HG03378 (cell line): ENCODE data around the gene MYOM3.

Source experiments
- ATAC-seq: cut with Tn5 transposase; IDR thresholded peaks from one replicate; pipeline ENCODE4 v1.9.1; 2021; ENCODE audit warnings: mild to moderate bottlenecking, moderate library complexity; ENCODE audit not compliant: unreplicated experiment

Gene MYOM3

DNA sequence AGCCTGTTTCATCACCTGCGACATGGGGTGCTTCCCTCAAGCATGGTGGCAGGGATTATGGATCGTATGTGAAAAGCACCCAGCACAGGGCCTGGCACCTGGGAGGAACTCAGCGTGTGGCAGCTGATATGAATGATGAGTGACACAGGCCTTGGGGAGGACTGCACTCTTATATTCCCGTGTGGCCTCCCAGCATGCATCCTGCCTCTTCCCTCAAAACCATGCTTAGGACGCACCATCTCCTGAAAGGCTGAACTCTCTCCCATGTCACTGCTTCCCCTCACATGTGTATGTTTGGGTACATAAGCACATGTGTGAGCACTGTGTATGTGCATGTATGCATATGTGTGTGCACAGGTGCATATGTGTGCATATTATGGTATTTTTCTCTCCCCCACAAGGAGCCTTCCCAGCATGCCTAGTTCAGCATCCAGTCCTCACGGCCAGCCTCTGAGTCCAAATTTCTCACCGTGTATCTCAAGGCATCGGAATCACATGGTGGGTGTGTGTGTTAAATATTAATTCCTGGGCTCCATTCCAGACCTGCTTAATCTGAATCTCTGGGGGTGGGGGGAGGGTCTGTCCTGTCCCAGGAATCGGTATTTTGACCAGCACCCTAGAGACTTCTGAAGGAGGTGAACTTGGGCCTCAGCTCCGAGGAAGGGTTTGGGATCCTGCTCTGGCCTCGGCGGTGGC is 12.8 kb downstream of the MYOM3 start:
- no peak for ATAC-seq

DNA sequence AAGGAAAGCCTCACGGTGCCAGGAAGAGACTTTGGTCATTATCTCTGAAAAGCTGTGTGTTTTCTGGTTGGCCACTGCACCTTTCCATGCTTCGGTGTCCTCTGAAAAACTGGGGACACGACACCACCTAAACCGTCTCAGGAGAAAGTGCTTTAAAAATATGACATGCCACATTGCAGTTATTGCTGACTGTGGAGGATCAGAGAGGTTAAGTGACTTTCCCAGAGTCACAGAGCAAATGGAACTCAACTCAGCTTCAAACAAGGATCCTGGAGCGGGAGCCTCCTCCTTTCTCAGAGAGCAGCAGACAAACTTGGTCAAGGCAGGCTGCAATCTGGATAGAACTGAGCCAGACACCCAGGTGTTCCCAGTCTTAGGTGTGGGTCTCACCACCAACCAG is 13.8 kb downstream of the MYOM3 start:
- ATAC-seq: no peak

DNA sequence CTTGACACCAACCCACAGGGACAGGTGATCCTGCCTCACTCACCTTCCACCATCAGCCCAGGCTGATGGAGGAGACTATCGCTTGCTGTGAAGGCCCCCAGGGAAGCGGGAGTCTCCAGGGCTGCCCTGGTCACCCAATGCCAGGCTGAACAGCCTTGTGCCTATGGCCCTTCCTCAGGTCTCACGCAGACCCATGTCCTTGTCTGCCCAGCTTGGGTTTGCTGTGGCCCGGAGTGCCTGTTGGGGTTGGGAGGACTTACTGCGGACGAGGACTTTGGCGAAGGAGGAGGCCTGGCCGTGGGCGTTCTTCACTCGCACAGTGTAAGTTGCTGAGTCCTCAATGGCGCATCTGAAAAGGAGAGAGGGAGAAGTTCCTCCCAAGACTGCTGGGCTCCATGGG is 14.3 kb downstream of the MYOM3 start:
- no peak for ATAC-seq

DNA sequence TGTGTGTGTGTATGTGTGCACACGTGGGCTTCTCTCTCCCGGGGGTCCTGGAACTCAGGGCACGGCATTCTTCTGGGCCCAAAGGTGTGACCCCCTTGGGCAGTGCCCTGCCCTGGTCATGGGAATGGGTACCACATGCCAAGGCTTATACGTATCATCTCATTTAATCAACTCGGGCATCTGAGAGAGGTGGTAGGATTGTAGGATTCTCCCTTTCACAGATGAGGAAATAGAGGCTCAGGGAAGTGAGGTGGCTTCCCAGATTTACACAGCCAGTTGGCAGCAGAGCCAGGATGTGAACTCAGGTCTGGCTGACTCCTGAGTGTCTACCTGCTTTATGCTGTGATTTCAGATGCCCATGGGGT is 15.2 kb downstream of the MYOM3 start:
- ATAC-seq: no peak

DNA sequence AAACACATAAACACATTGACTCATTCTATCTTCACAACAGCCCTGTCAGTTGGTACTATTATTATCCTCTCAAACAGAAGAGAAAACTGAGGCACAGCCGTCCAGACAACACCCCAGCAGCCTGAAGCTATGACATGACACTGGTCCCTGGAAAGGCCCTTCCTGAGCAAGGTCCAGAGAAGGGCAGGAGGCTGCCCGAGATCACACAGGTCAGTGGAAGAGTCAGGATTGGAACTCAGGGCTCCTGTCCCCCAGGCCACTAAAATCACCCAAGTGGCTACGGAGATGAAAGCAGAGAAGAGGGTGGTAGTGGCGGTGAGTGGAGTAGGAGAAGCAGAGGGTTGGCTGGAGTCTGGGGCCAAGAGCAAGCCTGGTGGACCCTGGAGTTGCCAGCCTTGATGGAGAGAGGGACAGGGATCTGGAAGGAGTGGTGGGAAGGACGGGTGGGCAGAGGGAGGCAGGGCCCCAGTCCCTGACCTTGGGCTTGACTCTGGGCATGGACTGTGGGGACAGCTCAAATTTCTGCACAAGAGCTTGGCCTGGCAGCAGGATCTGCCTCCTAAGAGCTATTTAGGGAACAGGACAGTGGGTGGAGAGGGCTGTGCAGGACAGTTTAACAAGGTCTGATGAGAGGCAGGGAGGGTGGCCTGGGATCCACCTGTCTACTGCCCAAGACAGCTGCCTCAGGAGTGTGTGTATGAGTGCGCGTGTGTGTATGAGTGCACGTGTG is 15.8 kb downstream of the MYOM3 start:
- ATAC-seq: no peak

DNA sequence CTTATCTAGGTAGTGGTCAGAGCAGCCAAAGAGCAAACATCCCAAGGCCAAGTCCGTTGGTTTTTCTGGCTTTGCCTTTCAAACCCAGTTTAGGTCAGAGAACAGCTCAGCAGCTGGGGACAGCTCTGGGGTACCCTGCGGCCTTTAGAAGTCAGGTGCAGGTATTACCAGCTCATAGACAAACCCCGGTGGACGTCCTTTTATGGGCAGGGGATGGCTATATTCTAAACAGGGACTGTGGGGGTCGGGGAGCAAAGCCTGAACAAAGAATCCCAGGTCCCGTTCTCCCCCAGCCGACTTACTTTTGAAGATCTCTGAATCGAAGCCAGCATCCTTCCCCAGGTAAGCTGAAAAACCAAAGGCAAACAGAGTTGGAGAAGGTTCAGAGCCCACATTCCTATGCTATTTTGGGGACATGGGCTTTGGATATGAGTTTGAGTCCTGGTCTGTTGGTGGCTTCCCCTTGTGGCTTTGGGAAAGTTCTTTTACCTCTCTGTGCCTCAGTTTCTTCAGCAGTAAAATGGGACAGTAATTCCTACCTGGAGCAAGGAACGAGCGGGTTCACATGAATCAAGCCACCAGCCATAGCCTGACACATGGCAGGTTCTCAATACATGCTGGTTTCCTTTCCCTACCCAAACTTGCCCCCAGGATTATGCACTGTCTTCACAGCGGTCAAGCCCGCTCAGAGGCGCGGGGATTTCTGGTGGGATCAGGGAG is 16.6 kb downstream of the MYOM3 start:
- ATAC-seq: no peak

DNA sequence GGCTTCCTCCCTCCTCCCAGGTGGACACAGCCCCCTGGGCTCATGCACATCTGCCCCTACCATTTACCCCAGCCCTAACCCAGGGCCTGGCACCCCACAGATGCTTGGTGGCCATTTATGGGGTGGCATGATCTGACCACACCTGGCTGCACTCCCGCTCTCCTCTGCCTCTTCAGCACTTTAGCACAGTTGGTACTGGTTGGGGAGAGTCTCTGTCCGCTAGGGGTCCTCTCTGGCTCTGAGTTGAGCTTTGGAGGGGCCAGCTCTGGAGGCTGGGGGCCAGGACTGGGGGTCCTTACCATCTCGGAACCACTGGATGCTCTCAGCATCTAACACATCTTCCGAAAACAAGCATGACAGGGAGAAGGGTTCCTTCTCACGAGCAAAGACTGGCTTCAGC is 17.4 kb downstream of the MYOM3 start:
- ATAC-seq: no peak

DNA sequence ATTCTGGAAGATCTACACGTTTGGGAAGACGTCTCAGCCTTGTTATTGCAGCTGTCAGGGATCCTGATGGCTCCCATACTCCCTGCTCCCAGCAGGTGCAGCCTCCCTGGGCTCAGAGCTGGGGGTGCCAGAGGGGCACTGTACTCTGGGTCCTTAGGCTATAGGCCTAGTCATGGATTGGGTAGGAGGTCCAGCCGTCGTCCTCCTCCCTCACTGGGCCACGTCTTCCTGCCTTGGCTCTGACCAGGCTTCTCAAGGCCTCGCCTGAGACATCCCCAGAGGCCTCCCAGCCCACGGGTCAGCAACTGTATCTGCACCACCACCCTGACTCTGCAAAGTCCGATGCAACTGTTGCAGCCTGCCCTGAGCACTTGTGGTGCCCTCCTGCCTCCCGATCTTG is 18.2 kb downstream of the MYOM3 start:
- no peak for ATAC-seq

DNA sequence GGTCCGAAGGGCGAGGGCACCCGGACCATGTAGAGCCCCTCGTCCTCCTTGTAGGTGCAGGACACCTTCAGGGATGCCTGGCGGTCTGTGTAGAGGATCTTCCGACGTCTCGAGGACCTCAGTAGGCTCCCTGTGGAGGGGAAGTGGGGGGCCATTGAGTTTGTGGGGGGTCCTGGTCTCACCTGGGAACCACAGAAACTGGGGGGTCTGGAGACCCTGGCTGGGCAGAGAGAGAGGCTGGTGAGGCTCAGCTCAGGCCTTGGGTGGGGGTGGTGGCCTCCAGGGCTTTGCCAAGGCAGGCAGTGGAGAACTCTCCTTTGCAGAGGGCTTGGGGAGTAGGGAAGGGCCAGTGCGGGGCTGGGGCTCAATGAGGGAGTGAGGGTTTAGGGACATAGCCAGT is 19.0 kb downstream of the MYOM3 start:
- no peak for ATAC-seq

DNA sequence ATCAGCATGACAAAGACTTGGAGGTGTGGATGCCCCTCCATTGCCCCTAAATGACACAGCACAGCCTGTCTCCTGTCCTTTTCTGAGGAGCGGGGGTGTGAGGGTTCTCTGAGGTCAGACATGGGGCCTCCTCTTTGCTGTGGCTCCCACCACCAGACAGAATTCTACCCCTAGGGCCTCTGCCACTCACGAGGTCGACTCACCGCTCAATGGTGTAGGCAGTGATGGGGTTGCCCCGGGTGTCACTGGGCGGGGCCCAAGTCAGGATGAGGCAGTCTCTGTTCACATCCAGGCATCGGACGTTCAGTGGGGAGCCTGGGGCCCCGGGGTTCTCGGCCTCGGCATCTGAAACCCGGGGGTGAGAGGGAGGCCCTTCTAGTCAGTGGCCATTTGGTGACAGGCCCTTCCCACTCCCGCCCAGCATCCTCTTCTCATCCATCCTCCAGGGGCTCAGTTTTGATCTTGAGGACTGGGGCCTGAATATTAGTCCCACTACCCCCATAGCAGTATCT is 19.9 kb downstream of the MYOM3 start:
- ATAC-seq: no peak

DNA sequence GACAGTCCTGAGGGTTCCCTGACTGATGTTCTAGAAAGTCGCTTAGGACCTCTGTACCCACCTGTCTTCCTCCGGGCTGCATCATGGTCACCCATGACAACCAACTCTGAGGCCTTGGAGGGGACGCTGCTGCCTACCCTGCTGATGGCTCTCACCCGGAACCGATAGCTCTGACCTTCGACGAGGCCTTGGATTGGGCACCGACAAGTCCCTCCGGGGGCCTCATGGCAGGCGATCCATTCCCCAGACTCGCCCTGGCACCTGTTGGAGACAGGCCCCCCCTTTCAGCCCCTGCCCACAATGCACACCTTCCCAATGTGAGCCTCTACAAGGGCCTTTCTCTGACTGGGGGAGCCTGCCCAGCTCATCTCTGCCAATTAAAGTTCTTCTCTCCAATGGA is 21.2 kb downstream of the MYOM3 start:
- ATAC-seq: no peak

DNA sequence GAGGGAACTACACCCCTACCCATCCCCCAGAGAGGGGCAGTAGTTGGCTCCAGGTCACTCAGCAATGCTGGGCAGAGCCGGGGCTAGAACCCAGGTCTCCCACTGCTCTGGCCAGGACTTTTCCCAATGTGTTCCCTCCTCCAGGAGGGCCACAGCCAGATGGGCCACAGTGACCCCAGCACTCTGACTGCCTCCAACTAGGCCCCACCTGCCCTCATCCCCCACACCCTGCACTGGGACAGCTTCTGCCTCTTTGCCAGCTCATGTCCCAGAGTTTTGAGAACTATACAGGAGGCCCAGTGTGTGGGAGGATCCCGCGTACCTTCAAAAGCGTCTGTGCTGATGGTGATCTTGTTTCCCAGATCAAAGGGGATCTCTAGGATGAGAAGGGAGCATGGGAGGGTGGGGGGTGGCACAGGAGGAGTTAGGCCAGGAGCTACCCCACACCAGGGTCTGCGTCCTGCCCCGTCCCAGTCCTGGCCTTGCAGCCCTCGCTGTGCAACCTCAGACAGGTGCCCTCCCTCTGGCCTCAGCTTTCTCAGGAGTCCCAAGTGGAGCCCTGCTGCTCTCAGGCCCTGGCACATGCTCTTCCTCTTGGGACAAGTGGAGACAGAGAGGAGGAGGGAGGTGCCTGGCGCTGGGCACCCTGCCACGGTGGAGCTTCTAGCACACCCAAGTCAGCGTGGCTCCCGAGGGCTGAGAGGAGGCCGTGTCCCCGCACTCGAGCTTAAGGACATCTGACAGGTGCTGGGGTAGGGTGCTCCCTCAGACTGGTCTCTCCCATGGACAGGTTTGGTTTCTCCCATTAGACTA is 22.0 kb downstream of the MYOM3 start:
- no peak for ATAC-seq

DNA sequence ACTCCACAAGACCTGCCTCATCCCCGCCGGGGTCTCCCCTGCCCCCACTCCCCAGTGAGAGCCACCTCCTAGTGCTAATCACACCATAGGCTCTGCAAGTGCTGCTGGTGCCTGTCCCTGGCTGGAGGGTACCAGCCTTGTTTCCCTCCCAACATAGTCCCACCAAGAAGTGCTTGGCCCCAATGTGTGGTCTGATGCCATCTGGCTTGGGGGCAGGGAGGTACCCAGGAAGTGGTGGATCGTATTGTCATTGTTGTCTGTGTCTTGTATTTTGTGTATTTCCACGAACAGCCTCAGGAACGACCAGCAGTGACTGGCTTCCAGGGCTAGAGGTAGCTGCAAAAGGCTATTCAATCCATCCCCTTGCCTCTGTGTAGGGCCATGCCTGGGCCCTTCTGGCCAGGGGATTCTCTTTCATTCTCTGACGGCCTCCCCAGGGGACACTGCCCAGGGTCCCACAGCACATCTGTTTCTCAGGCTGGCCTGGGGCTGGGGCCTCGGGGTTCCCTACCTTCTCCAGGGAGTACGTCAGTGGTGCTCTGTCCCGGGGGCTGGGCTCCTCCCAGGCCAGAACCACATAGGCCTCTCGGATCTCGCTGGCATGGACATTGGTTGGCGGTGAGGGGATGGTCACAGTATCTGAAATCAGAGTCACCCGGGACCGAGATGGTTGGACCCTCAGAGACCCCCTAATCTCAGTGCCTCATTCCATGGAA is 22.8 kb downstream of the MYOM3 start:
- no peak for ATAC-seq

DNA sequence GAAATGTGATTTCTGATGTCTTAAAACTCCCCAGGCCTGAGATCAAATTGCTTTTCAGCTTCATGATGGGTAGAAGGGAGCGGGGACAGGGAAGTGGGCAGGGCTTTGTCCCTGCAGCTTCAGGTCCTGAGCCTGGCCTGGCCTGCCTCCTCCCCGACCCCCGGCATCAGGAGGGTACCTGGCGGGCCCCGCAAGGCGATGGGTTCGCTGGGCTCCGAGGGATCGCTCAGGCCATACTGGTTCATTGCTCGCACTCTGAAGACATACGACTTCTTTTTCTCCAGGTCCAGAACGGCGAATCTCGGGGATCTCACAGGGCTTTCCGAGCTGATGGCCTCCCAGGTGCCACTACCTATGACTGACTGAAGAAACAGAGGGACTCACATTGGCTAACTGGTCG is 25.5 kb downstream of the MYOM3 start:
- no peak for ATAC-seq

DNA sequence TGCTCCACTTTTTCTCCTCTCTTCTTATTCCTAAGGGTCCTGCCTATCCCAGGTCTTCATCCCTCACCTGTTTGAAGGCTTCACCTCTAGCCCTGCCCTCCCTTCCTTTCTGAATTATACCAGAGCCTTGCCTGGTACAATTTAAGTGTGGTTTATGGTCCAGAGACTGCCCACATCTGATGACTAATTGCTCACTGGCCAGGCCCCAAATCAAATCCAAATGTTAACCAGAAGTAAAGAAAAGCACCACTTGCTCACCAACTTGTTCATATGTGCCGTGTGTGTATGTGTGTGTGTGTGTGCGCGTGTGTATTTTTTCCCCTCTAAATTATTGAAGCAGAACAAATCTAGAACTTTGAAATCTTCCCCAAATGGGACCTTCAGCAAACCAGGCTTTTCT is 26.4 kb downstream of the MYOM3 start:
- ATAC-seq: no peak

DNA sequence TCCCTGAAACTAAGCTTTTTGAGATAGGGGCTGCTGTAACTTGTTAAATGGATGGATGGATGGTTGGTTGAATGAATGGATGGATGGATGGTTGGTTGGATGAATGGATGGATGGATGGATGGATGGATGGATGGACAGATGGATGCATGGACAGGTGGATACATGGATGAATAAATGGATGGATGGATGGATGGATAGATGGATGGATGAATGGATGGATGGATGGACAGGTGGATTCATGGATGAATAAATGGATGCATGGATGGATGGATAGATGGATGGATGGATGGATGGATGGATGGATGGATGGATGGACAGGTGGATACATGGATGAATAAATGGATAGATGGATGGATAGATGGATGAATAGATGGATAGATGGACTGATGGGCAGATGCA is 26.9 kb downstream of the MYOM3 start:
- no peak for ATAC-seq

DNA sequence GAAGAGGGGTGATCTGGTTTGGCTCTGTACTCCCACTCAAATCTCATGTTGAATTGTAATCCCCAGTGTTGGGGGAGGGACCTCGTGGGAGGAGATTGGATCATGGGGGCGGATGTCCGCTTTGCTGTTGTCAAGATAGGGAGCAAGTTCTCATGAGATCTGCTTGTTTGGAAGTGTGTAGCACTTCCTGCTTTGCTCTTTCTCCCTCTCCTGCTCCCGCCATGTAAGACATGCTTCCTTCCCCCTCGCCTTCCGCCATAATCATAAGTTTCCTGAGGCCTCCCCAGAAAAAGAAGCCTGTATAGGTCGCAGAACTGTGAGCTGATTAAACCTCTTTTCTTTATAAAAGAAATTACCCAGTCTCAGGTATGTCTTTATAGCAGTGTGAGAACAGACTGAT is 27.9 kb downstream of the MYOM3 start:
- ATAC-seq: no peak

DNA sequence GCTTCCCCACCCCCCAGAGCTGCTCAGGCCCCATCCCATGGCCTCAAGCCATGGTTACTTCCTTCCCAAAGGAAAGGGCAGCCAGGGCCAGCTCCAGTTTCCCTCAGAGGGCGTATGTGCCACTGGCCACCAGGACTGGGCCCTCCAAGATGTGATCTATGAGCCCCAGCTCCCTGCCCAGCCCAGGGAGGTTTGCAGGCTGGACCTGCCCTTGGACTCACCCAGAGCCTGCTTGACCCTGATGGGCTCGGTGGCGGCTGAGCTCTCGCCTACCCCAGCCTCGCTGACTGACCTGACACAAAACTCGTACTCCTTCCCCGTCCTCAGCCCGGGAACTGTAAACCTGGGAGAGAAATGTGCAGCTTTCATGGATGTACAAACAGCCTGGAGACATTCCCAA is 29.6 kb downstream of the MYOM3 start:
- ATAC-seq: no peak

DNA sequence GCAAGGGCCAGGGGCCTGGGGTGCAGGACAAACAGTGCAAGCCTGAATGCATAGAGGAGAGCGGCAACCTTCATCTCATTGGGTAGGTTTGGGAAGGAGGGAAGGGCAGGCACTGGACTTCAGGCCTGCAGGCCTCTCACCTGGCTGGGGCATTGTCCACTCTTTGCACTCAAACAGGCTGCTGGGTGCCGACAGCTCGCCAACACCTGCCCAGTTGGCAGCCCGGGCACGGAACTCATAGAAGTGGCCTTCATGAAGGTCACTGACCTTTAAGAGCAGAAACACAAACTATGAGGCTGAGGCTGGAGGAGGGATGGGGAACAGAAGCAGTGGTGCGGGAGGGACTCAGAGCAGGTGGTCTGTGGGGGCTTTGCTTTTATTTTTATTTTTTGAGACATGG is 30.7 kb downstream of the MYOM3 start:
- ATAC-seq: no peak

DNA sequence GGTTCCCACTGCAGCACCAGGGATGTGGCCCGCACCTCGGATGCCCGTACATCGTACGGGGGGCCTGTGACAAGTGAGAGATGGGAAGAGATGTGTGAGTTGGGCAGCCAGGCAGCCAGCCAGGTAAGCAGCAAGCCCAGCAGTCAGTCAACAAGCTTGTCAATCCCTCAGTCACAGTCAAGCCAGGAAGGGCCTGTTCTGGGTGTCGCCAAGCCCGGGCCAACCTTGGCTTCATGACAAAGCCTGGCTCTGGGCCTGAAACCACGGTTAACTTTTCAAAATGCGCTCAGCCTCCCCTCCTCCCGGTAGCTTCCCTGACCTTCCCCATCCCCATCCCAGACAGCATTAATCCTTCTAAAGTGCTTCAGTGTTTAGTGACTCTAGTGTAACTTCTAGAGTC is 31.8 kb downstream of the MYOM3 start:
- no peak for ATAC-seq
